IMR-90 (cell line): ENCODE data around the gene SLC7A7.

Source experiments
- BHLHE40 ChIP-seq: fragments of 150-350 bp; IDR thresholded peaks from 2 replicates; pipeline ENCODE4 v1.6.1; 2016; ENCODE audit warnings: mild to moderate bottlenecking, low read depth, low read length
- CEBPB ChIP-seq: IDR thresholded peaks from 2 replicates; pipeline ENCODE4 v1.6.1; 2012; ENCODE audit warnings: low read depth, low read length, improper control_type of control experiment
- CHD1 ChIP-seq: IDR thresholded peaks from 2 replicates; pipeline ENCODE4 v1.6.1; 2012; ENCODE audit warnings: low read depth, low read length, improper control_type of control experiment
- FOS ChIP-seq: fragments of 150-350 bp; IDR thresholded peaks from 2 replicates; pipeline ENCODE4 v1.6.1; 2016; ENCODE audit warnings: low read depth, low read length
- MAFK ChIP-seq: IDR thresholded peaks from 2 replicates; pipeline ENCODE4 v1.6.1; 2012; ENCODE audit warnings: low read depth, low read length, improper control_type of control experiment
- MAZ ChIP-seq: IDR thresholded peaks from 2 replicates; pipeline ENCODE4 v1.6.1; 2012; ENCODE audit warnings: low read depth, mild to moderate bottlenecking, low read length, improper control_type of control experiment, moderate library complexity, borderline replicate concordance
- MXI1 ChIP-seq: IDR thresholded peaks from 2 replicates; pipeline ENCODE4 v1.6.1; 2012; ENCODE audit warnings: low read depth, mild to moderate bottlenecking, low read length, moderate library complexity, borderline replicate concordance
- POLR2A ChIP-seq: IDR thresholded peaks from 2 replicates; pipeline ENCODE4 v1.6.1; 2012; ENCODE audit warnings: mild to moderate bottlenecking, low read depth, low read length
- RAD21 ChIP-seq: IDR thresholded peaks from 2 replicates; pipeline ENCODE4 v1.6.1; 2012; ENCODE audit warnings: low read length, improper control_type of control experiment
- SMC3 ChIP-seq: fragments of 150-350 bp; IDR thresholded peaks from 2 replicates; pipeline ENCODE4 v1.6.1; 2016; ENCODE audit warnings: low read depth, mild to moderate bottlenecking, antibody characterized with exemption, low read length, moderate library complexity
- TF ChIP-seq, protein P1 (sequence below): conservative IDR thresholded peaks from 2 replicates; pipeline ENCODE4 v1.5.1; 2012; ENCODE audit warnings: mild to moderate bottlenecking, low read depth, low read length, improper control_type of control experiment
- TF ChIP-seq, protein P2 (sequence below): fragments of 150-350 bp; IDR thresholded peaks from 2 replicates; pipeline ENCODE4 v1.6.1; 2016; ENCODE audit warnings: low read depth, mild to moderate bottlenecking, low read length, moderate library complexity, borderline replicate concordance

DNA sequence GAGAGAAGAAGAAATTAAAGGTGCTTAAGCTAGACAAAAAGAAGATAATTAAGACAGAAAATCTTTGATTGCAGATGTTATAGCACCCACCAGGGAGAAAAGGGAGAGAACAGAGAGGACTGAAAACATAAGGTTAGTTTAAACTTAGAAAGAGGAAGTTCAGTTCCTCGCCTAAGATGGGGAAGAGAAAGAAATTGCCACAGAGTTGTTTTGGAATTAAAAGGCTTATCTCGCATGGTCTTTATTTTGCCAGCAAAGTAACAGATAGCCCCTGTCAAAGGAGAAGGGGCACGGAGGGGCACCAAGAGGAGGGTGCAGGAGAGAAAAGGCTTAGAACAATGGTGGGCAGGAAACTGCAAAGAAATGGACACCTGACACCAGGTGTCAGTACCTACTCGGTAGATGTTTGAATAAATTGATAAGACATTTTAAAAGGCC is 66.6 kb downstream of the SLC7A7 start:
- no peak for TF ChIP-seq POLR2A
- TF ChIP-seq CEBPB: no peak
- TF ChIP-seq MAFK: no peak
- TF ChIP-seq BHLHE40: no peak
- TF ChIP-seq, protein P1, sequence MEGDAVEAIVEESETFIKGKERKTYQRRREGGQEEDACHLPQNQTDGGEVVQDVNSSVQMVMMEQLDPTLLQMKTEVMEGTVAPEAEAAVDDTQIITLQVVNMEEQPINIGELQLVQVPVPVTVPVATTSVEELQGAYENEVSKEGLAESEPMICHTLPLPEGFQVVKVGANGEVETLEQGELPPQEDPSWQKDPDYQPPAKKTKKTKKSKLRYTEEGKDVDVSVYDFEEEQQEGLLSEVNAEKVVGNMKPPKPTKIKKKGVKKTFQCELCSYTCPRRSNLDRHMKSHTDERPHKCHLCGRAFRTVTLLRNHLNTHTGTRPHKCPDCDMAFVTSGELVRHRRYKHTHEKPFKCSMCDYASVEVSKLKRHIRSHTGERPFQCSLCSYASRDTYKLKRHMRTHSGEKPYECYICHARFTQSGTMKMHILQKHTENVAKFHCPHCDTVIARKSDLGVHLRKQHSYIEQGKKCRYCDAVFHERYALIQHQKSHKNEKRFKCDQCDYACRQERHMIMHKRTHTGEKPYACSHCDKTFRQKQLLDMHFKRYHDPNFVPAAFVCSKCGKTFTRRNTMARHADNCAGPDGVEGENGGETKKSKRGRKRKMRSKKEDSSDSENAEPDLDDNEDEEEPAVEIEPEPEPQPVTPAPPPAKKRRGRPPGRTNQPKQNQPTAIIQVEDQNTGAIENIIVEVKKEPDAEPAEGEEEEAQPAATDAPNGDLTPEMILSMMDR: no peak
- TF ChIP-seq MXI1: no peak
- TF ChIP-seq CHD1: no peak
- no peak for TF ChIP-seq RAD21
- no peak for TF ChIP-seq MAZ
- TF ChIP-seq, protein P2, sequence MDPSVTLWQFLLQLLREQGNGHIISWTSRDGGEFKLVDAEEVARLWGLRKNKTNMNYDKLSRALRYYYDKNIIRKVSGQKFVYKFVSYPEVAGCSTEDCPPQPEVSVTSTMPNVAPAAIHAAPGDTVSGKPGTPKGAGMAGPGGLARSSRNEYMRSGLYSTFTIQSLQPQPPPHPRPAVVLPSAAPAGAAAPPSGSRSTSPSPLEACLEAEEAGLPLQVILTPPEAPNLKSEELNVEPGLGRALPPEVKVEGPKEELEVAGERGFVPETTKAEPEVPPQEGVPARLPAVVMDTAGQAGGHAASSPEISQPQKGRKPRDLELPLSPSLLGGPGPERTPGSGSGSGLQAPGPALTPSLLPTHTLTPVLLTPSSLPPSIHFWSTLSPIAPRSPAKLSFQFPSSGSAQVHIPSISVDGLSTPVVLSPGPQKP: no peak
- no peak for TF ChIP-seq SMC3
- TF ChIP-seq FOS: no peak
